ENCODE results near the gene SPATA9. TPM values are rescaled to one million over a fixed set of nuclear protein-coding genes. Genes with fewer than 3 reads are reported as not detected.
A peak's percentile ranks its signal among the peaks of the same experiment; 100 is the strongest.

Gene SPATA9
- total RNA-seq, 2 donors from 2014 or later: 0.30 TPM; not detected in 1

- H3K36me3 ChIP-seq: no peaks in the 10 kb centered on the region
- H3K4me1 ChIP-seq: peaks cover 0 to 38% of the 10 kb centered on the region in 2 donors
- H3K9me3 ChIP-seq: no peaks in the 10 kb centered on the region
- no peak for TF ChIP-seq CTCF (IDR thresholded peaks at IDR 0.05)
- H3K27me3 ChIP-seq: no peaks in the 10 kb centered on the region
- H3K27ac ChIP-seq: peak overlapping the region; percentile 18 to 94
- no peak for DNase-seq (ENCODE audit: low spot score)
- no peak overlapping the region for H3K4me3 ChIP-seq
Observed at GRCh38 chr5:95729115-95730010, 46.6 kb upstream of the SPATA9 start.

GRCh38 chr5:95728494-95729114, 45.8 kb upstream of the SPATA9 start:
- TF ChIP-seq CTCF (IDR thresholded peaks at IDR 0.05): no peak
- DNase-seq (ENCODE audit: low spot score): no peak
- no peaks in the 10 kb centered on the region for H3K36me3 ChIP-seq
- no peaks in the 10 kb centered on the region for H3K27me3 ChIP-seq
- H3K27ac ChIP-seq: peak overlapping the region; percentile 18 to 33
- no peak overlapping the region for H3K4me3 ChIP-seq
- H3K9me3 ChIP-seq: no peaks in the 10 kb centered on the region
- H3K4me1 ChIP-seq: peaks cover 0 to 40% of the 10 kb centered on the region in 2 donors

DNA sequence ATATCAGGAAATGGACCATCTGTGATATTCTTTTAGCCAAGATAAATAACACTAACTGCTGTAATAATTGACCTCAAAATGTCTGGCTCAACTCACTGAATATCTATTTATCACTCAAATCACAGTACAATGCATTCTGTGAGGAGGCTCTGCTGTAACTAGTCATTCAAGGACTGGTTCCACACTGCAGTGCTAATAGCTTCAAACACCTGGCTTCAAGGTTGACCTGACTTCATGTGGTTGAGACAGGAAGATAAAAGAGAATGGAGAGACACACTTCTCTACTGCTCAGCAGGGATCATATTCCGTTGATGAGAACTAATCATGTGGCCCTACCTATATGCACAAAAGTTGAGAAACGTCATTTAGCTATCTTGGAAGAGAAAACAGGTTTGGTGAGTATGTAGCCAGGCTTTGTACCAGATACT, 45.0 kb upstream of the SPATA9 start:
- no peaks in the 10 kb centered on the region for H3K27me3 ChIP-seq
- TF ChIP-seq CTCF (IDR thresholded peaks at IDR 0.05): no peak
- no peak for DNase-seq (ENCODE audit: low spot score)
- H3K27ac ChIP-seq: peak overlapping the region; percentile 10 to 33
- H3K9me3 ChIP-seq: no peaks in the 10 kb centered on the region
- H3K36me3 ChIP-seq: no peaks in the 10 kb centered on the region
- H3K4me1 ChIP-seq: peaks cover 0 to 42% of the 10 kb centered on the region in 2 donors
- no peak overlapping the region for H3K4me3 ChIP-seq

DNA sequence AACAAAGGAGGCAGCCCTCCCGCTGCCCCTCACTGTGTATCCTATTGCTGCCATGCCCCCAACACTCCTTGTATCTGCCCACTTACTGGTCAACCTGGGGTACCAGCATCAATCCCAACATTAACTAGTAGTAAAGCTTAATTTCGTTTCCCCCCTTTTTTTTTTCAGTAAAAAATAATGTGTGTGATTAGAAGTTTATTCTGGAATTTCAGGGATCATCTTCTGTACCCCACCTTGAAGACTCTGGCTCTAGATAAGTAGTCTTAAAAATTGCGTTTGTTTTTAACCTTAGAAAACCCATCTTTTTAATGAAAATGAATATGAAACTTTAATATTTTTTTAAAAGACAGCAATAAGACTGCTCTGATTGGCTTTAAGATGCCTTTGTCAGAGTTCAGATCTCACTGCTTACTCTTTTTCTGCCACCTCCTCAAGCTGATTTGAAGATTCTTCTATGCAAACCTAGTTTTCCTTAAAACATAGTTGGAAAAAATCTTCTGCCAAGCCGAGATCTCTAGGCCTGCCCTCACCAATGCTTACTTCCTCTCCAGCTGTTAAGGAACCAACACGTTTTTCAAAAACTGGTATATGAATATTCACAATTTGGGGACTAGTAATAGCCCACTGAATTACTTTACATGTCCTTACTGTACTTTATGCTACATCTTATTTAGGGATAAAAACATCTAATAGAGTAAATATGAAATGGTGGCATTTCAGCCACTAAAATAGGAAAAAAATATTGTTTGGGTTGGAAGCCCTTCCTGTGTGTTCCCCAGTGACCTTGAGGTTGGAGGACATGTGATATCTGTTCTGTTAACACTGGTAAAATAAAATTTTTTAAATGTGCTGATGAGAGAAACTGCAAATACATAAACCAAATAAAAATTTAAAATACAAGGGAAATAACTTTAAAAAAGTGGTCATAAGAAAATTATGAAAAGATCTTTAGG, 44.3 kb upstream of the SPATA9 start:
- no peaks in the 10 kb centered on the region for H3K27me3 ChIP-seq
- H3K36me3 ChIP-seq: no peaks in the 10 kb centered on the region
- H3K27ac ChIP-seq: peak overlapping the region; percentile 10 to 33
- no peaks in the 10 kb centered on the region for H3K9me3 ChIP-seq
- peaks cover 0 to 42% of the 10 kb centered on the region in 2 donors for H3K4me1 ChIP-seq
- no peak for TF ChIP-seq CTCF (IDR thresholded peaks at IDR 0.05)
- no peak for DNase-seq (ENCODE audit: low spot score)
- no peak overlapping the region for H3K4me3 ChIP-seq

DNA sequence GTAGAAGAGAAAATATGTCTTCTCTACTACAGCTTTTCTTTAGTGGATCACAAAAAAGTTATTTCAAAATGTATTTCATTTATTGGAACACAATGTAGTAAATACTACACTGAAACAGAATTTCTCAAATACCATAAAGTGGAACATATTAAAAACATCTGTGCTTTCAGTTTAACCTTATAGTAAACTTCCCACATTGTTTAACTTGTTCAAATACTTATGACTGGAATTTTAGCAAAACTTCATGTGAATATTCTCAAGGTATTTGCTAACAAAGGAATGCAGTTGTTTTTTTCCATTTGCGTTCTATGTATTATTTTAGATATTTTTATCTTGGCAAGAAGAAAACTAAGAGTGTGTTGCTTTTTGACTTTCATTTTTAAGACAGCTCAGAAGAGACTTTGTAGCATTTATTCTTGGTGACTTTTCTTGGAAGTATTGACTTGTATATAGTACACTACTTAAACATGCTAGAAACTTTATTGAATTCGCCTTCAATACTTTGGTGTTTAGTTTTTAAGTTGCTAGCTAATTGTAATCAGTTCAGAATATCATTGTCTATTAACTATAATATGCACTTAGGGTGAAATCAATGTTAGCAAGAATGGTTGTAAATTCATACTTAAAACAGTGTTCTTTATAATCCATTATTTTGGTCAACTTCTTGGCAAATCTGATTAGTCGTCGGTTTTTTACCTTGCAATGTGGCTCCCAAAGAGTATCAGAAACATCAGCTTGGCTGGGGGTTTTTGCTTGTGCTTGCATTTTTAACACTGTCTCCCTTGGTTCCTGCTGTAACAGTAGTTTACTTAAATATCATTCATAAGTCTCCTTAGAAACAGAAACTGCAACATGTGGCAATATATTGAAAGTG, 43.4 kb upstream of the SPATA9 start:
- Histone ChIP-seq H3K36me3 (no peaks in the 10 kb centered on the region), H3K4me3 (no peak overlapping the region), H3K27ac (peak overlapping the region in 1 of 2 donors; percentile 10), H3K9me3 (no peaks in the 10 kb centered on the region), H3K27me3 (no peaks in the 10 kb centered on the region), H3K4me1 (peaks cover 0 to 45% of the 10 kb centered on the region in 2 donors)
- TF ChIP-seq CTCF (IDR thresholded peaks at IDR 0.05): no peak
- no peak for DNase-seq (ENCODE audit: low spot score)
